Activated CD4-positive, alpha-beta T cell treated with anti-CD3 and anti-CD28 coated beads for 36 hours (primary cell): ENCODE measurements around the gene TMEM150B. TPM values are rescaled to one million over a fixed set of nuclear protein-coding genes. Genes with fewer than 3 reads are reported as not detected.

ENCODE experiments used
- ATAC-seq: fragments of 200-7000 bp; cut with Tn5 transposase; one replicate; pipeline ENCODE4 v1.10.0; 2021; ENCODE audit warnings: mild to moderate bottlenecking, moderate library complexity
- CTCF ChIA-PET: fragments of 350-600 bp; sonication (Branson Sonifier 250); formaldehyde crosslinking; loops from one replicate; lab custom pipeline; 2021; ENCODE audit warnings: antibody characterized with exemption; lab: Charles Lee
- POLR2A ChIA-PET: fragments of 350-600 bp; sonication (Branson Sonifier 250); formaldehyde crosslinking; loops from one replicate; lab custom pipeline; 2021; ENCODE audit warnings: antibody characterized with exemption, inconsistent platforms; lab: Charles Lee
- DNase-seq: peaks from one replicate; pipeline ENCODE4 v3.0.0-alpha.2; 2020
- H3K27ac Mint-ChIP-seq: one replicate; pipeline ENCODE4 v1.8.0; 2021; ENCODE audit warnings: mixed read lengths
- H3K27me3 Mint-ChIP-seq: one replicate; pipeline ENCODE4 v1.8.0; 2021; ENCODE audit warnings: mixed read lengths
- H3K36me3 Mint-ChIP-seq: one replicate; pipeline ENCODE4 v1.8.0; 2021; ENCODE audit warnings: low read depth, mixed read lengths
- H3K4me1 Mint-ChIP-seq: one replicate; pipeline ENCODE4 v1.8.0; 2021; ENCODE audit warnings: mixed read lengths
- H3K4me3 Mint-ChIP-seq: one replicate; pipeline ENCODE4 v1.8.0; 2021; ENCODE audit warnings: mild to moderate bottlenecking, moderate library complexity, mixed read lengths
- H3K9me3 Mint-ChIP-seq: one replicate; pipeline ENCODE4 v1.8.0; 2021; ENCODE audit warnings: low read depth, mixed read lengths
- intact Hi-C, 2 experiments: fragments of 100-400 bp; cut with DNase I in 1 of 2; cut with micrococcal nuclease in 1 of 2; formaldehyde crosslinking; loops; one replicate each; pipeline versions ENCODE4 v1.14.2 to v1.15.1; 2022 to 2024; cut with DNase I, micrococcal nuclease
- total RNA-seq, 2 experiments: library from RNA; stranded (reverse); gene quantifications; one replicate each; pipeline ENCODE4 v1.2.3, GENCODE V29; 2021

TMEM150B gene
- total RNA-seq, 2 experiments from 2014 or later, result not detected

DNA sequence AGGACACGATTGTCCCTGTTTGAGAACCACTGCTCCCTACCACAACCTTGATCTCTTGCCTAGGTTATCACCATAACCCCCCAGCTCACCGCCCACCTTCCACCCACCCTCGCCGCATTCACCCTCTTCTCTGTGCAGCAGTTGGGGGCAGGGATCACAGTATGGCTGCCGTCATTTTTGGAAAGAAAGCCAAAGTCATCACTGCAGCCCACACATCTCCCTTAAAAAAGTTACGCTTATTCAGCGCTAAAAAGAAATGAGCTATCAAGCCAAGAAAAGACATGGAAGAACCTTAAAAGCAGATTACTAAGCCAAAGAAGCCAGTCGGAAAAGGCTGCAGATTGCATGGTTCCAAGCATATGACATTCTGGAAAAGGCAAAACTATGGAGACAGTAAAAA lies 55.8 kb downstream of the TMEM150B start:
- Mint-ChIP-seq H3K36me3 (peaks cover 24% of the 10 kb centered on the region), H3K9me3 (peaks cover 7% of the 10 kb centered on the region), H3K27ac (no peak overlapping the region), H3K27me3 (no peaks in the 10 kb centered on the region), H3K4me3 (no peak overlapping the region), H3K4me1 (no peaks in the 10 kb centered on the region)
- POLR2A ChIA-PET, result interaction anchor here (1.0 kb wide), 1 partner anchor 8 kb away, joined by 3 read pairs; no protein-coding TSS in a partner anchor
- CTCF ChIA-PET, result interaction anchor here (1.0 kb wide), 1 partner anchor 8 kb away, joined by 3 read pairs; no protein-coding TSS in a partner anchor
- ATAC-seq, result no peak
- intact Hi-C loops, result no loop called here
- no peak for DNase-seq

DNA sequence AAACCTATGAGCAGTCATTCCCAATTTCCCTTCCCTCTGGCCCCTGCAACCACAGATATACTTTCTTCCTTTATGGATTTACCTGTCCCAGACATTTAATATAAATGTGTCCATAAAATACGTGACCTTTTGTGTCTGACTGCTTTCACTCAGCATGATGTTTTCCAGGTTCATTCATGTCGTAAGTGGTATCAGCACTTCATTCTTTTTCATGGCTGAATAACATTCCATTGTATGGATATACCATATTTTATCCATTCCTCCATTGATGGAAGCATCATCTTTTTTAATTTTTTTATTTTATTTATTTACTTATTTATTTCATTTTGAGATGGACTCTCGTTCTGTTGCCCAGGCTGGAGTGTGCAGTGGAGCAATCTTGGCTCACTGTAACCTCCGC lies 58.3 kb downstream of the TMEM150B start:
- DNase-seq, result no peak
- Mint-ChIP-seq H3K4me3 (no peak overlapping the region), H3K9me3 (peaks cover 7% of the 10 kb centered on the region), H3K27me3 (no peaks in the 10 kb centered on the region), H3K4me1 (no peaks in the 10 kb centered on the region), H3K27ac (no peak overlapping the region), H3K36me3 (peaks cover 22% of the 10 kb centered on the region)
- ChIA-PET CTCF (no interaction called here), POLR2A (no interaction called here)
- intact Hi-C loops, result no loop called here
- no peak for ATAC-seq

DNA sequence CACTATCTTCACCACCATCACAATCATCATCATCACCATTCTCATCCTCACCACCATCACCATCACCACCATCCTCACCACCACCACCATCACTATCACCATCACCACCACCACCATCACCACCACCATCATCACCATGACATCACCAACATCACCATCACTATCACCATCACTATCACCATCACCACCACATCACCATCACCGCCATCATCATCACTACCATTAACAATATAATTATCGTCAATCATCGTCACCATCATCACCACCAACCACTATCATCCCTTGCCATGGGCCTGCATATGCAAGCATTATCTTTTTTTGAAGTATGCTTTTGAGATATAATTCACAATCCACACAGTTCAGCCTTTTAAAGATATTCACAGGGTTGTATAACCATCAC lies 58.7 kb downstream of the TMEM150B start:
- ATAC-seq, result no peak
- H3K36me3 Mint-ChIP-seq, result peaks cover 22% of the 10 kb centered on the region
- POLR2A ChIA-PET, result no interaction called here
- H3K4me3 Mint-ChIP-seq, result no peak overlapping the region
- CTCF ChIA-PET, result no interaction called here
- intact Hi-C loops, result no loop called here
- no peaks in the 10 kb centered on the region for H3K27me3 Mint-ChIP-seq
- DNase-seq, result no peak
- H3K4me1 Mint-ChIP-seq, result no peaks in the 10 kb centered on the region
- no peak overlapping the region for H3K27ac Mint-ChIP-seq
- peaks cover 7% of the 10 kb centered on the region for H3K9me3 Mint-ChIP-seq

DNA sequence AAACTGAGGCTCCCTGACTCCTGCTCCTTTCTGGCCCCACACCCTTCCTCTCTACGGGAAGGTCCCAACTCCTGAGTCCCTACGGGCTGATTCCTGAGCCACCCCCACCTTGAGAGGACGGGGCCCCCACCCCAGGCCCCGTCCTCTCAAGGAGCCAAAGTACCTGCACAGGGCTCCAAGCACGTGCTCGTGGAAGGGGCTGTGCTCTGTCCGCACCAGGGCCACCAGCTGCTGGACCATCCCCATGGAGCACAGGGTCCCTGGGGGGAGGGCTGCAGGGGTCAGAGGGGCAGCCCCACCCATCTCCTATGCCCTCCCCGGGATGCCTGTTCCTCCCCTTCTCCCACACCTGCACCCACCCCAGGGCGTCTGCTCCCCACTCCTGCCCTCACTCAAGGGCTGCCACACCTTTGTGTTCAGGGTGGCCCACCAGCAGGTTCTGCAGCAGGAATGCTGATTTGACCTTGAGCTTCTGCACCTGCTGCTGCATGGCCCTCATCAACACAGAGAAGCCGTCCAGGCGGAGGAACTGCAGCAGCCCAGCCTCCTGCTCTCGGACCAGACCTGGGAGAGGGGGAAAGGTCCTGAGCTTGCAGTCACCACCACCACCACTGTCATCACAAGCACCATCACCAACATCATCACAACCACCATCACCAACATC lies 59.3 kb downstream of the TMEM150B start:
- Mint-ChIP-seq H3K27me3 (no peaks in the 10 kb centered on the region), H3K4me3 (no peak overlapping the region), H3K36me3 (peaks cover 21% of the 10 kb centered on the region), H3K4me1 (no peaks in the 10 kb centered on the region), H3K27ac (no peak overlapping the region), H3K9me3 (peaks cover 7% of the 10 kb centered on the region)
- ChIA-PET POLR2A (no interaction called here), CTCF (no interaction called here)
- intact Hi-C loops, result no loop called here
- ATAC-seq (no peak), DNase-seq (no peak)

DNA sequence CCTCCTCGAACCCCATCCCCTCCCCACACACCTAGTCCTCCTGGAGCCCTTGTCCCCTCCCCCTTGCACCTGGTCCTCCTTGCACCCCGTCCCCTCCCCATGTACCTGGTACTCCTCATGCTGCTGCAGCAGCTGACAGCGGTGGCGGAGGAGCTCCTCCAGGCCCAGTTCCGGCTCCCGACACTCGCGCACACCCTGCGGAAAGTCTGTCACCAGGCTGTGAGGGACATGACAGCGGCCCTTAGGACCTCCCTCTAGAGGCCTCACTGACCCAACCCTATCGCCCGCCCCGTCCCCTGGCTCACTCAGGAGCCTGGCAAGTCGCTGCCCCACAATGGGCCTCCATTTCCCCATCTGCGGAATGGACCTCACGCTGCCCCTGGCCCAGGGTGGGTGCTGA lies 60.0 kb downstream of the TMEM150B start:
- Mint-ChIP-seq H3K4me3 (no peak overlapping the region), H3K9me3 (peaks cover 7% of the 10 kb centered on the region), H3K27me3 (no peaks in the 10 kb centered on the region), H3K4me1 (peaks cover 4% of the 10 kb centered on the region), H3K36me3 (peaks cover 17% of the 10 kb centered on the region), H3K27ac (no peak overlapping the region)
- ATAC-seq (no peak), DNase-seq (no peak)
- POLR2A ChIA-PET, result no interaction called here
- CTCF ChIA-PET, result no interaction called here
- intact Hi-C loops, result no loop called here

DNA sequence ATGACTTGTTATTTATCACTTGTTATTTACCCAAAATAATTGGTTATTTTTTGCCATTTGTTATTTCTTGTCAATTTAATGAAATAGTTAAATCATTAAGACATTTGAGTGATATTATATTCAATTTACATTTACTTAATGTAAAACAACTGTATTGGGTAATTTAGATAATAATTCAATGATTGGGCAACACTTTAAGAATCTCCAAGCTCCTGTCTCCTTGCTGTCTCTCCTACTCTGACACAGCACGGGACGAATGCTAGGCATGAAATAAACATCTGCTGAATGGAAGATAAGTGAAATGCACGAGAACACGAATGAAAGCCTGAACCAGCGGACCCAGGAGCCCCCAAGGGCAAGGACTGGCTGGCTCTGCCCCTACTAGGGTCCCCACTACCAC lies 60.6 kb downstream of the TMEM150B start:
- peaks cover 17% of the 10 kb centered on the region for H3K36me3 Mint-ChIP-seq
- no peaks in the 10 kb centered on the region for H3K27me3 Mint-ChIP-seq
- CTCF ChIA-PET, result no interaction called here
- H3K27ac Mint-ChIP-seq, result no peak overlapping the region
- DNase-seq (no peak), ATAC-seq (no peak)
- peaks cover 4% of the 10 kb centered on the region for H3K4me1 Mint-ChIP-seq
- intact Hi-C loops, result no loop called here
- H3K9me3 Mint-ChIP-seq, result peaks cover 7% of the 10 kb centered on the region
- no peak overlapping the region for H3K4me3 Mint-ChIP-seq
- POLR2A ChIA-PET, result no interaction called here

Other genes with a start within 250 kb of the TMEM150B start
- 1 to 10 TPM; 2.2 to 2.3 TPM for gene EPS8L1, start 249.5 kb downstream of the TMEM150B start, total RNA-seq
- 10 to 100 TPM; 66.1 to 69.8 TPM for gene PPP1R12C, start 207.7 kb downstream of the TMEM150B start, total RNA-seq
- gene TNNT1, start 176.1 kb downstream of the TMEM150B start, total RNA-seq, result under 1 TPM; 0.47 to 0.50 TPM
- under 1 TPM in 1 of 2 experiments, not detected in 1; 0.32 TPM for gene TNNI3, start 167.6 kb downstream of the TMEM150B start, total RNA-seq
- under 1 TPM; 0.53 to 0.72 TPM for gene DNAAF3, start 158.7 kb downstream of the TMEM150B start, total RNA-seq
- under 1 TPM in 1 of 2 experiments, not detected in 1; 0.37 TPM for gene SYT5, start 145.1 kb downstream of the TMEM150B start, total RNA-seq
- not detected for gene PTPRH, start 115.8 kb downstream of the TMEM150B start, total RNA-seq
- gene TMEM86B, start 96.6 kb downstream of the TMEM150B start, total RNA-seq, result 1 to 10 TPM; 4.9 to 9.0 TPM
- gene PPP6R1, start 66.3 kb downstream of the TMEM150B start, total RNA-seq, result 100 to 1,000 TPM; 177 to 201 TPM
- 10 to 100 TPM; 41.1 to 45.2 TPM for gene HSPBP1, start 45.2 kb downstream of the TMEM150B start, total RNA-seq
- 1 to 10 TPM; 4.1 to 4.5 TPM for gene BRSK1, start 41.3 kb downstream of the TMEM150B start, total RNA-seq
- gene KMT5C, start 14.5 kb upstream of the TMEM150B start, total RNA-seq, result 10 to 100 TPM; 27.5 to 32.3 TPM
- under 1 TPM; 0.14 to 0.30 TPM for gene COX6B2, start 29.4 kb upstream of the TMEM150B start, total RNA-seq
- not detected for gene GARIN5B, start 37.9 kb upstream of the TMEM150B start, total RNA-seq
- under 1 TPM; 0.09 to 0.18 TPM for gene IL11, start 45.1 kb upstream of the TMEM150B start, total RNA-seq
- not detected for gene TMEM190, start 51.5 kb upstream of the TMEM150B start, total RNA-seq
- gene TMEM238, start 59.0 kb upstream of the TMEM150B start, total RNA-seq, result 1 to 10 TPM; 5.9 to 6.3 TPM
- gene RPL28, start 60.6 kb upstream of the TMEM150B start, total RNA-seq, result 1,000 to 10,000 TPM; 2,751 to 4,078 TPM
- gene UBE2S, start 82.4 kb upstream of the TMEM150B start, total RNA-seq, result 100 to 1,000 TPM; 228 to 342 TPM
- gene SHISA7, start 118.0 kb upstream of the TMEM150B start, total RNA-seq, result not detected
- 10 to 100 TPM; 24.3 to 28.0 TPM for gene ISOC2, start 136.3 kb upstream of the TMEM150B start, total RNA-seq
- gene C19orf85, start 139.4 kb upstream of the TMEM150B start, total RNA-seq, result not detected
- gene ZNF628, start 151.3 kb upstream of the TMEM150B start, total RNA-seq, result 1 to 10 TPM; 5.6 to 6.8 TPM
- 10 to 100 TPM in 1 of 2 experiments, 1 to 10 TPM in 1; 8.2 to 14.8 TPM for gene NAT14, start 159.8 kb upstream of the TMEM150B start, total RNA-seq
- under 1 TPM; 0.32 to 0.34 TPM for gene SSC5D, start 163.1 kb upstream of the TMEM150B start, total RNA-seq
- gene SBK2, start 211.8 kb upstream of the TMEM150B start, total RNA-seq, result not detected
- not detected for gene SBK3, start 220.2 kb upstream of the TMEM150B start, total RNA-seq